ENCODE results near the gene UBE3B.

Gene UBE3B

GRCh38 chr12:109532721-109533486 lies 55.5 kb downstream of the UBE3B start:
- peak; percentile 22 for DNase-seq

- no peak for DNase-seq
These were observed 56.0 kb downstream of the UBE3B start for GRCh38 chr12:109533487-109533740.

GRCh38 chr12:109534456-109534855 lies 57.0 kb downstream of the UBE3B start:
- no peak for DNase-seq

- DNase-seq: no peak
These were observed 57.9 kb downstream of the UBE3B start for GRCh38 chr12:109535231-109535862.

- DNase-seq: no peak
These were observed 58.4 kb downstream of the UBE3B start for GRCh38 chr12:109535863-109536250.

- DNase-seq: no peak
These were observed 59.7 kb downstream of the UBE3B start for GRCh38 chr12:109537136-109537535.

GRCh38 chr12:109538191-109538863 lies 60.9 kb downstream of the UBE3B start:
- DNase-seq: no peak

- DNase-seq: no peak
These were observed 62.1 kb downstream of the UBE3B start for GRCh38 chr12:109539508-109539907.

GRCh38 chr12:109540526-109541412 lies 63.3 kb downstream of the UBE3B start:
- no peak for DNase-seq

GRCh38 chr12:109541413-109541726 lies 63.9 kb downstream of the UBE3B start:
- no peak for DNase-seq

- no peak for DNase-seq
These were observed 64.6 kb downstream of the UBE3B start for GRCh38 chr12:109542014-109542413.

- DNase-seq: no peak
These were observed 65.4 kb downstream of the UBE3B start for GRCh38 chr12:109542876-109543275.

GRCh38 chr12:109544955-109545531 lies 67.6 kb downstream of the UBE3B start:
- DNase-seq: no peak

GRCh38 chr12:109545826-109546225 lies 68.4 kb downstream of the UBE3B start:
- no peak for DNase-seq

- DNase-seq: no peak
These were observed 69.9 kb downstream of the UBE3B start for GRCh38 chr12:109547286-109547685.

GRCh38 chr12:109548258-109548657 lies 70.8 kb downstream of the UBE3B start:
- DNase-seq: no peak

- DNase-seq: no peak
These were observed 72.3 kb downstream of the UBE3B start for GRCh38 chr12:109549613-109550270.

- DNase-seq: no peak
These were observed 72.8 kb downstream of the UBE3B start for GRCh38 chr12:109550281-109550680.

GRCh38 chr12:109551108-109551507 lies 73.7 kb downstream of the UBE3B start:
- DNase-seq: no peak

GRCh38 chr12:109552971-109553370 lies 75.5 kb downstream of the UBE3B start:
- DNase-seq: no peak

- DNase-seq: no peak
These were observed 76.0 kb downstream of the UBE3B start for GRCh38 chr12:109553483-109553882.

- DNase-seq: no peak
These were observed 76.6 kb downstream of the UBE3B start for GRCh38 chr12:109553906-109554500.
